ENCODE measurements around the gene KIF3C.

The KIF3C gene

GRCh38 chr2:25895018-25895417, 87.3 kb downstream of the KIF3C start:
- H3K27ac ChIP-seq, result no peak overlapping the region
- no peak for TF ChIP-seq CTCF (IDR thresholded peaks at IDR 0.05)
- TF ChIP-seq ZFX (IDR thresholded peaks at IDR 0.05; ENCODE audit: borderline replicate concordance), result no peak

GRCh38 chr2:25894135-25894830, 88.0 kb downstream of the KIF3C start:
- no peak overlapping the region for H3K27ac ChIP-seq
- TF ChIP-seq CTCF (IDR thresholded peaks at IDR 0.05) (no peak), ZFX (IDR thresholded peaks at IDR 0.05; ENCODE audit: borderline replicate concordance) (no peak)

- no peak for TF ChIP-seq CTCF (IDR thresholded peaks at IDR 0.05)
- no peak overlapping the region for H3K27ac ChIP-seq
These were observed 90.6 kb downstream of the KIF3C start for GRCh38 chr2:25891672-25892071.

- no peak overlapping the region for H3K27ac ChIP-seq
- no peak for TF ChIP-seq CTCF (IDR thresholded peaks at IDR 0.05)
- no peak for TF ChIP-seq ZFX (IDR thresholded peaks at IDR 0.05; ENCODE audit: borderline replicate concordance)
These were observed 94.6 kb downstream of the KIF3C start for GRCh38 chr2:25887624-25888242.

GRCh38 chr2:25885933-25886332, 96.4 kb downstream of the KIF3C start:
- no peak overlapping the region for H3K27ac ChIP-seq

GRCh38 chr2:25881764-25882163, 100.5 kb downstream of the KIF3C start:
- TF ChIP-seq ZFX (IDR thresholded peaks at IDR 0.05; ENCODE audit: borderline replicate concordance), result no peak
- no peak for TF ChIP-seq CTCF (IDR thresholded peaks at IDR 0.05)
- H3K27ac ChIP-seq, result no peak overlapping the region

More at GRCh38 chr2:25885933-25886332, 96.4 kb downstream of the KIF3C start:
- no peak for TF ChIP-seq ZFX (IDR thresholded peaks at IDR 0.05; ENCODE audit: borderline replicate concordance)
- TF ChIP-seq CTCF (IDR thresholded peaks at IDR 0.05), result no peak

GRCh38 chr2:25879133-25879730, 103.1 kb downstream of the KIF3C start:
- H3K27ac ChIP-seq, result peak overlapping the region; percentile 89
- TF ChIP-seq CTCF (IDR thresholded peaks at IDR 0.05) (no peak), ZFX (IDR thresholded peaks at IDR 0.05; ENCODE audit: borderline replicate concordance) (no peak)

All from 22Rv1 (cell line).